Mesothelial cell of epicardium (in vitro differentiated cells): ENCODE results near the gene SPATA25. TPM values are rescaled to one million over a fixed set of nuclear protein-coding genes. Genes with fewer than 3 reads are reported as not detected.

Source experiments
- DNase-seq, 2 experiments: peaks; one replicate each; pipeline ENCODE4 v3.0.0; 2021; ENCODE audit warnings: low spot score in 2 of 2; ENCODE audit not compliant: unreplicated experiment in 2 of 2
- H3K27ac Mint-ChIP-seq: 2 replicates; pipeline ENCODE4 v1.8.0; 2021; ENCODE audit warnings: mixed read lengths
- H3K27me3 Mint-ChIP-seq: 2 replicates; pipeline ENCODE4 v1.8.0; 2021; ENCODE audit warnings: low read depth, mixed read lengths
- H3K36me3 Mint-ChIP-seq: 2 replicates; pipeline ENCODE4 v1.8.0; 2021; ENCODE audit warnings: mixed read lengths
- H3K4me1 Mint-ChIP-seq: 2 replicates; pipeline ENCODE4 v1.8.0; 2021; ENCODE audit warnings: mixed read lengths
- H3K4me3 Mint-ChIP-seq: 2 replicates; pipeline ENCODE4 v1.8.0; 2021; ENCODE audit warnings: mild to moderate bottlenecking, moderate library complexity, mixed read lengths
- H3K9me3 Mint-ChIP-seq: 2 replicates; pipeline ENCODE4 v1.8.0; 2021; ENCODE audit warnings: mixed read lengths
- total RNA-seq: library from RNA; stranded (reverse); gene quantifications from 3 replicates; pipeline ENCODE4 v1.2.1, GENCODE V29; 2021
- TF ChIP-seq, protein P1 (sequence below): fragments of 200-600 bp; sonication (generic); IDR thresholded peaks from one replicate; pipeline ENCODE4 v1.5.0; 2021; ENCODE audit warnings: antibody characterized with exemption; ENCODE audit not compliant: unreplicated experiment

SPATA25 gene
- total RNA-seq, 1 donor from 2014 or later: 3.2 TPM

DNA sequence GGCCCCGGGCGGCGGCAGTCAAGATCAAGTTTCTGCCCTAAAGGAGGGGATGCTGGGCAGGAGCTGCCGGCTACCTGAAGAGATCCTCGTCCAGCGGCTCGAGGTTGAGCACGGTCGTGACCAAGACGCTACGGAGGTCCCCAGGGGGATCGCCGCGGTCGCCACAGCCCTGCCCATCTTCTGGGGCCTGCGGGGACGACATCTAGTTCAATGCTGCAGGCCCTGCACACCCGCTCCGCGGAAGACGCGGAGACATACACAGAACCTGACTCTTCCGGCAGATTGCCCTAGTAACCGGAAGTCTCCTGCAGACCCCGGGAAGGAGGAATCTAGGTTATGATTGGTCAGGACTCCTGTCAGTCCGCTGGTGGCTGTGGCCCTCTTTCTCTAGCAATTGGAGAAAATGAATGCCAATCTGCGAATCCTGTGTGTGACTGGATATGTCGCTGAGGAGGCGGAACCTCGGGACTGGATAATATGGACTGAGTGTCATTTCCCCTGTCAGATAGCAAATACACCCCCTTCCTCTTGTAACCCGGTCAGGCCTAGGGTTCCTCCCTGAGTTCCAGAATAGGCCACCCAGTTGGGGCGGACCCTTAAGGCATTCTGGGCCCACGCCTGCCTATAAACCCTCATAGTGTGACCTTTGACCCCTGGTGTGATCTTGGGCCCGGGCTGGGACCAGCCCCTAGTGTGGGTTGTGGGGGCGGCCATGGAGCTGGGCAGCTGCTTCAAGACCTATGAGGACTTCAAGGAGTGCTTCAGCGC, 30.1 kb downstream of the SPATA25 start, which contains the start of the genes ACOT8 and ZSWIM3:
TSS of gene ACOT8 (minus strand) at position 279 of the 768 bp plus-strand sequence. CDS start at position 202, 77 bp downstream.
TSS of gene ZSWIM3 (plus strand) at position 501 of the 768 bp plus-strand sequence. CDS start at position 713, 212 bp downstream.
- no peaks in the 10 kb centered on the region for H3K27me3 Mint-ChIP-seq
- TF ChIP-seq, protein P1, sequence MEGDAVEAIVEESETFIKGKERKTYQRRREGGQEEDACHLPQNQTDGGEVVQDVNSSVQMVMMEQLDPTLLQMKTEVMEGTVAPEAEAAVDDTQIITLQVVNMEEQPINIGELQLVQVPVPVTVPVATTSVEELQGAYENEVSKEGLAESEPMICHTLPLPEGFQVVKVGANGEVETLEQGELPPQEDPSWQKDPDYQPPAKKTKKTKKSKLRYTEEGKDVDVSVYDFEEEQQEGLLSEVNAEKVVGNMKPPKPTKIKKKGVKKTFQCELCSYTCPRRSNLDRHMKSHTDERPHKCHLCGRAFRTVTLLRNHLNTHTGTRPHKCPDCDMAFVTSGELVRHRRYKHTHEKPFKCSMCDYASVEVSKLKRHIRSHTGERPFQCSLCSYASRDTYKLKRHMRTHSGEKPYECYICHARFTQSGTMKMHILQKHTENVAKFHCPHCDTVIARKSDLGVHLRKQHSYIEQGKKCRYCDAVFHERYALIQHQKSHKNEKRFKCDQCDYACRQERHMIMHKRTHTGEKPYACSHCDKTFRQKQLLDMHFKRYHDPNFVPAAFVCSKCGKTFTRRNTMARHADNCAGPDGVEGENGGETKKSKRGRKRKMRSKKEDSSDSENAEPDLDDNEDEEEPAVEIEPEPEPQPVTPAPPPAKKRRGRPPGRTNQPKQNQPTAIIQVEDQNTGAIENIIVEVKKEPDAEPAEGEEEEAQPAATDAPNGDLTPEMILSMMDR: no peak
- H3K4me3 Mint-ChIP-seq: peak within 1 kb of the TSS; percentile 93
- H3K36me3 Mint-ChIP-seq: peaks cover 4% of the 10 kb centered on the region
- peaks cover 34% of the 10 kb centered on the region for H3K4me1 Mint-ChIP-seq
- no peaks in the 10 kb centered on the region for H3K9me3 Mint-ChIP-seq
- DNase-seq: peak; percentile 90 to 93
- H3K27ac Mint-ChIP-seq: peak within 1 kb of the TSS; percentile 88

DNA sequence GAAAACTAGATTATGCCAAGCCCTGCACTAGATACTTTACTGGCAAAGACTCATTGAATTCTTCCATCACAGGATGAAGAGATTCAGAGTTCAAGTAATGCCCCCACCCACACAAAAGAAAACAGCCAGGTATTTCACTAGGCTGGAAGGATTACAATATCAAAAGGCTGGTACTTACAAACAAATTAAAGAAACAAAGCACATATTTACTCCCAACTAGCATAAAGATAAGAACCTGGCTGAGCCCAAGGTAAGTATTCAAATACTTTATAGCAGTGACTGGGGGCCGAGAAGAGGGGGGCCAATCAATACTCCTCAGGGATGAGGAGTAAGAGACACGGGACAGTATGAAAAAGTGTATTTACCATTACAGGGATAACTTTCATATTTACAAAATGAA, 33.9 kb downstream of the SPATA25 start:
- Mint-ChIP-seq H3K4me1 (peaks cover 21% of the 10 kb centered on the region), H3K27me3 (no peaks in the 10 kb centered on the region), H3K9me3 (no peaks in the 10 kb centered on the region), H3K27ac (no peak overlapping the region), H3K36me3 (peaks cover 12% of the 10 kb centered on the region), H3K4me3 (no peak overlapping the region)
- TF ChIP-seq, protein P1: no peak
- no peak for DNase-seq

DNA sequence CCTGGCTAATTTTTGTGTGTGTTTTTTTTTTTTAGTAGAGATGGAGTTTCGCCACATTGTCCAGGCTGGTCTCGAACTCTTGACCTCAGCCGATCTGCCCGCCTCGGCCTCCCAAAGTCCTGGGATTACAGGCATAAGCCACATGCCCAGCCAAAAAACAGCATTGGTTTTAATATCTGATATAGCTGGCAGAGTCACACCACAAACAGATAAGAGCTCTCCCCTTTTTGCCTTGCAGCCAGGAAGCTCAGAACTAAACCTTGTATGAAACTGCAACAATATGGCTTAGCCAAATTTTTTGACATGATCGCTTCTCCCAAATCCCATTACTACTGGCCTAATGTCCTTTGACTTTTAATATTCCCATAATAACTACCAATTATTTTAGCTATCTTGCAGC, 35.1 kb downstream of the SPATA25 start:
- H3K36me3 Mint-ChIP-seq: peaks cover 12% of the 10 kb centered on the region
- H3K27ac Mint-ChIP-seq: no peak overlapping the region
- TF ChIP-seq, protein P1: no peak
- no peaks in the 10 kb centered on the region for H3K9me3 Mint-ChIP-seq
- no peak overlapping the region for H3K4me3 Mint-ChIP-seq
- H3K27me3 Mint-ChIP-seq: no peaks in the 10 kb centered on the region
- peaks cover 11% of the 10 kb centered on the region for H3K4me1 Mint-ChIP-seq
- no peak for DNase-seq

DNA sequence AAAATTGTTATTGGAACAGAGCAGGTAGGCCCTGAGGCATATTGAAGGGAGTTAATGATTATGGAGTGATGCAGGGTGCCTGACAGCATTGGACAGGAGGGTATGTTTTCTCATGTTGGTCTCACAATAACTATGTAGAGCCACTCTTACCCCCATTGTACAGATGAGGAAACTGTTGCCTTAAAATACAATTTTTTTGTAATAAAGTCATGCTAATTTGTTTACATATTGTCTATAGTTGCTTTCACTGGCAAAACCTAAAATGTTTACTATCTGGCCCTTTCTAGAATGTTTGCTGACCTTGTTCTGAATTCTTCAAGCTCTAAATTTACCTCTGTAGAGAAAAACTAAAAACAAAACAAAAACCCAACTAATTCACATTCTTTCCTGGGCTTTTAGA, 35.9 kb downstream of the SPATA25 start:
- no peak for DNase-seq
- Mint-ChIP-seq H3K36me3 (peaks cover 12% of the 10 kb centered on the region), H3K9me3 (no peaks in the 10 kb centered on the region), H3K27ac (no peak overlapping the region), H3K27me3 (no peaks in the 10 kb centered on the region), H3K4me3 (no peak overlapping the region), H3K4me1 (peaks cover 7% of the 10 kb centered on the region)
- TF ChIP-seq, protein P1: no peak

DNA sequence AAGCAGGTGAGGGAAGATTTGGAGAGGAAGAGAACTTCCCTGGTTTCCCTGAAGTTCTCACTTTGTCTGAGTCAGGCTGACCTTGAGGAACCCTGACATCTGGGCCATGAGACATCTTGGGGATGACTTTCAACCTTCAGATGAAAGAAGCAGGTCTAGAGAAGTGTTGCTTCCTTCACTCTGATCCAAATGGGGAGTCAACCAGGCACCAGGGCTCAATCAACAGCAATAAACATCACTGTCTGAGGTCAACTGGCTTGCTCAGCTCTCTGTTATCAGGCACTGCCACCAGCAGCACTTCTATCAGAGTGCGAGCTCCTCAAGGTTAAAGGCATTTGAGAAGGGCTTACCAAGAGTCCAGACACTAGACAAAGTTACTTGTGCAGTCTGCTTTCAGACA, 36.5 kb downstream of the SPATA25 start:
- H3K4me3 Mint-ChIP-seq: no peak overlapping the region
- no peak overlapping the region for H3K27ac Mint-ChIP-seq
- H3K9me3 Mint-ChIP-seq: no peaks in the 10 kb centered on the region
- peaks cover 15% of the 10 kb centered on the region for H3K36me3 Mint-ChIP-seq
- TF ChIP-seq, protein P1: no peak
- H3K4me1 Mint-ChIP-seq: peaks cover 3% of the 10 kb centered on the region
- H3K27me3 Mint-ChIP-seq: no peaks in the 10 kb centered on the region
- DNase-seq: no peak
